ENCODE data around the gene ATXN3L. TPM values are rescaled to one million over a fixed set of nuclear protein-coding genes. Genes with fewer than 3 reads are reported as not detected.

ATXN3L gene
- total RNA-seq, 1 experiment from 2014 or later: not detected

- no peak for DNase-seq (ENCODE audit: low spot score)
- no peaks in the 10 kb centered on the region for H3K36me3 ChIP-seq (ENCODE audit: insufficient read depth, low read length, poor library complexity, severe bottlenecking)
- no peak overlapping the region for H3K27ac ChIP-seq (ENCODE audit: low read depth, low read length, poor library complexity, severe bottlenecking)
- no peaks in the 10 kb centered on the region for H3K9me3 ChIP-seq (ENCODE audit: low read depth, low read length, poor library complexity, severe bottlenecking)
- ChIA-PET POLR2A (ENCODE audit: low non-redundant PET) (no interaction called here), CTCF (no interaction called here)
- no peak for TF ChIP-seq CTCF (conservative IDR thresholded peaks at IDR 0.05; ENCODE audit: low read depth, low read length)
- TF ChIP-seq EZH2 (IDR thresholded peaks at IDR 0.05; ENCODE audit: borderline replicate concordance, low read depth, low read length, poor library complexity, severe bottlenecking): no peak
- intact Hi-C loops (cut with micrococcal nuclease; ENCODE audit: unreplicated experiment): no loop called here
- BruUV-seq (replicated peaks): no TSS peak
- no peak overlapping the region for H3K4me3 ChIP-seq (ENCODE audit: low read depth, low read length, poor library complexity, severe bottlenecking)
- no peaks in the 10 kb centered on the region for H3K4me1 ChIP-seq (ENCODE audit: insufficient read depth, low read length, poor library complexity, severe bottlenecking)
- no peaks in the 10 kb centered on the region for H3K27me3 ChIP-seq (replicated peaks; ENCODE audit: insufficient read depth, low read depth, low read length, poor library complexity)
Observed at GRCh38 chrX:13279279-13280018, 40.4 kb downstream of the ATXN3L start.

- no peak for DNase-seq (ENCODE audit: low spot score)
- Histone ChIP-seq H3K27ac (ENCODE audit: low read depth, low read length, poor library complexity, severe bottlenecking) (no peak overlapping the region), H3K27me3 (replicated peaks; ENCODE audit: insufficient read depth, low read depth, low read length, poor library complexity) (no peaks in the 10 kb centered on the region), H3K4me1 (ENCODE audit: insufficient read depth, low read length, poor library complexity, severe bottlenecking) (no peaks in the 10 kb centered on the region), H3K9me3 (ENCODE audit: low read depth, low read length, poor library complexity, severe bottlenecking) (no peaks in the 10 kb centered on the region), H3K4me3 (ENCODE audit: low read depth, low read length, poor library complexity, severe bottlenecking) (no peak overlapping the region), H3K36me3 (ENCODE audit: insufficient read depth, low read length, poor library complexity, severe bottlenecking) (no peaks in the 10 kb centered on the region)
- CTCF ChIA-PET: no interaction called here
- BruUV-seq (replicated peaks): no TSS peak
- POLR2A ChIA-PET (ENCODE audit: low non-redundant PET): no interaction called here
- intact Hi-C loops (cut with micrococcal nuclease; ENCODE audit: unreplicated experiment): no loop called here
- TF ChIP-seq EZH2 (IDR thresholded peaks at IDR 0.05; ENCODE audit: borderline replicate concordance, low read depth, low read length, poor library complexity, severe bottlenecking) (no peak), CTCF (conservative IDR thresholded peaks at IDR 0.05; ENCODE audit: low read depth, low read length) (no peak)
Observed at GRCh38 chrX:13277539-13277938, 42.3 kb downstream of the ATXN3L start.

- Histone ChIP-seq H3K27ac (ENCODE audit: low read depth, low read length, poor library complexity, severe bottlenecking) (no peak overlapping the region), H3K9me3 (ENCODE audit: low read depth, low read length, poor library complexity, severe bottlenecking) (no peaks in the 10 kb centered on the region), H3K27me3 (replicated peaks; ENCODE audit: insufficient read depth, low read depth, low read length, poor library complexity) (no peaks in the 10 kb centered on the region), H3K4me3 (ENCODE audit: low read depth, low read length, poor library complexity, severe bottlenecking) (no peak overlapping the region), H3K36me3 (ENCODE audit: insufficient read depth, low read length, poor library complexity, severe bottlenecking) (no peaks in the 10 kb centered on the region), H3K4me1 (ENCODE audit: insufficient read depth, low read length, poor library complexity, severe bottlenecking) (no peaks in the 10 kb centered on the region)
- CTCF ChIA-PET: no interaction called here
- intact Hi-C loops (cut with micrococcal nuclease; ENCODE audit: unreplicated experiment): no loop called here
- POLR2A ChIA-PET (ENCODE audit: low non-redundant PET): no interaction called here
- TF ChIP-seq EZH2 (IDR thresholded peaks at IDR 0.05; ENCODE audit: borderline replicate concordance, low read depth, low read length, poor library complexity, severe bottlenecking) (no peak), CTCF (conservative IDR thresholded peaks at IDR 0.05; ENCODE audit: low read depth, low read length) (no peak)
- no TSS peak for BruUV-seq (replicated peaks)
- no peak for DNase-seq (ENCODE audit: low spot score)
Observed at GRCh38 chrX:13276991-13277390, 42.9 kb downstream of the ATXN3L start.

All from A673 (cell line).